ENCODE results near the gene ADAMTS8.

ADAMTS8 gene, protein sequence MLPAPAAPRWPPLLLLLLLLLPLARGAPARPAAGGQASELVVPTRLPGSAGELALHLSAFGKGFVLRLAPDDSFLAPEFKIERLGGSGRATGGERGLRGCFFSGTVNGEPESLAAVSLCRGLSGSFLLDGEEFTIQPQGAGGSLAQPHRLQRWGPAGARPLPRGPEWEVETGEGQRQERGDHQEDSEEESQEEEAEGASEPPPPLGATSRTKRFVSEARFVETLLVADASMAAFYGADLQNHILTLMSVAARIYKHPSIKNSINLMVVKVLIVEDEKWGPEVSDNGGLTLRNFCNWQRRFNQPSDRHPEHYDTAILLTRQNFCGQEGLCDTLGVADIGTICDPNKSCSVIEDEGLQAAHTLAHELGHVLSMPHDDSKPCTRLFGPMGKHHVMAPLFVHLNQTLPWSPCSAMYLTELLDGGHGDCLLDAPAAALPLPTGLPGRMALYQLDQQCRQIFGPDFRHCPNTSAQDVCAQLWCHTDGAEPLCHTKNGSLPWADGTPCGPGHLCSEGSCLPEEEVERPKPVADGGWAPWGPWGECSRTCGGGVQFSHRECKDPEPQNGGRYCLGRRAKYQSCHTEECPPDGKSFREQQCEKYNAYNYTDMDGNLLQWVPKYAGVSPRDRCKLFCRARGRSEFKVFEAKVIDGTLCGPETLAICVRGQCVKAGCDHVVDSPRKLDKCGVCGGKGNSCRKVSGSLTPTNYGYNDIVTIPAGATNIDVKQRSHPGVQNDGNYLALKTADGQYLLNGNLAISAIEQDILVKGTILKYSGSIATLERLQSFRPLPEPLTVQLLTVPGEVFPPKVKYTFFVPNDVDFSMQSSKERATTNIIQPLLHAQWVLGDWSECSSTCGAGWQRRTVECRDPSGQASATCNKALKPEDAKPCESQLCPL

DNA sequence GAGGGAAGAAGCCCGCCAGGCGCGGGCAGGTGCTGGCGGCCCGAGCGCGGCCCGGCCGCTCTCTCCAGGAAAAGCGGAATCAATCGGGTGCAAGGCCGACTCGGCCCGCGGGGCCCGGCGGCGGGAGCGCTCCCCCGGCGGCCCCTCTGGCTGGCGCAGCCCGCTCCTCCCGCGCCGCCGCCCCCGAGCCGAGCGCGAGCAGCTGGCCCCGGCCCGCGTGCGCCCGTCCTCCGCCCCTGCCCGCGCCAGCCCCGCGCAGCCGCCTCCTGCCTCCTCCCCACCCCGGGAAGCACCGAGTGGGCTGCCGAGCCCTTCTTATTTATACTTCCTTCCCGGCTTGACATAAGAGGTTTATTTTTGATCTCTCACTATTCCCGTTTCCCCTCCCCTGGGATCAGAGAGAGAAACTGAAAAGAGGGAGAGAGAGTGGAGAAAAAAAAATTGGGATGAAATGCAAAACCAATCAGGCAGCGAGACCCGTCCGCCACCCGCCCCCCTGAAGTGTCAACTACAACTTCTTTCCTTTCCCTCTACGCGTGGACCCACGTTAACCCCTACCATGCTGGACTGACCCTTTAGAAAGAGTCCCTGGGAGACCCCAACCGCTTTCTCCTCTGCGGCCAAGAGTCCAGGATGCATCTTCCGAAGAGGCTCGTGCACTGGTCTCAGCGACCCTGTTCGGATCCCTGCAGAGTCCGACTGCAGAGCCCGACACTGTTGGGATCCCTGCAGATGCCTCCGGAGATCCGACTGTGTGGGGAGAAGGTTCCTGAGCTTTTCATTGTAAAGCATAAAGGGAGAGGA lies at the start of gene ADAMTS8:
TSS of gene ADAMTS8 (minus strand) at position 294 of the 804 bp plus-strand sequence. CDS start 323 bp downstream, outside the sequence.
- DNase-seq, result no peak

DNA sequence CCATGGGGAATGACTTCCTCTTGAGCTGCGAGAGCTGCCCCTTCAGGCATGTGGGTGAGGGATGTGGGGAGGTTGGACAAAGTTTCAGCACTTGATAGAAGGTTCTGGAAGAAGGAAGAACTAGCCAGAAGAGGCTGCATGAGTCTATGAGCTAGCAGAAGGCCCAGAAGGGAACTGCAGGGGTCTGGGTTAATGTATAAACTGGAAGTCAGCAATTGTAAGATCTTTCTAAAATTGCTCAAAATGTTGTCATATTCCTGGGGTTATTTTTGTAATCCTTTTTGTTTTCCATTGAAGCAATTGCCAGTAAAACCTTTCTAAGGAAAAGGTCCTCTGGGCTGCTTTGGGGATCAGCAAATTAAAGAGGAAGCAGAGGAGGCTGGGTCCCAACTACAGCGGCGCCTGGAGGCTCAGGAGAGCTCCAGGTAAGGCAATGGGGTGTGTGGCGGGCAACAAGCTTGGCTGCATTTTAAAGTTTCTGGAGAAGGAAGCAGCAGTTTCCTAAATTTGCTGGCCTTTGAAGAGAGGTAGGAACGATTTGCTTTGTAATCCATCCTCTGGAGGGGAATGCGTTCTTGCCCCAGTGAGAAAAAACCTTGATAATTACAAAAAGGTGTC lies 49.3 kb upstream of the ADAMTS8 start:
- no peak for DNase-seq

DNA sequence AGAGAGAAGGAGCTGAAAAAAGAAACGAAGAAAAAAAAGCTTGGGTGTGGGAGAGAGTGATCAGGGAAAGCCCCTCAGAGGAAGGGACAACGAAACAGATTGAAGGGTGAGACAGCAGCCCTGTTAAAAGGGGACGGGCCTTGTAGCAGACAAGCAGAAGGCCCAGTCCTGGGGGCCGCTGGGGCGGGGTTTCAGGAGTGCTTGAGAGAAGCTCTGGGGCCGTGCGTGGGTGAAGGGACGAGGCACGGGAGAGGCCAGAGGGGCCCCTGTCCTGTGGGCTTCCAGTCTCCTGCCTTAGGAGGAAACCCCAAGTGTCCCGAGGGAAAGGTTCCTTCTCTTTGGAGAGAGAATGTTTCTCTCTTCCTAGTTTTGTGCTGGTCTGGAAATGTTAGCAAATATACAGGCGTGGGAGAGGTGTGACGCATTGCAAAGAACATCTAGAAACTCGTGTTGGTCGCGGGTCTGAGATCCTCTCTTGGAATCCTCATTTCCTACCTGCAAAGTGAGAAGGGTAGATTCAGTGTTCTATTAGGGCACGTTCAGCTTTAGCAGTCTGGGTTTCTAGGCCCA lies 48.6 kb upstream of the ADAMTS8 start:
- DNase-seq, result no peak

DNA sequence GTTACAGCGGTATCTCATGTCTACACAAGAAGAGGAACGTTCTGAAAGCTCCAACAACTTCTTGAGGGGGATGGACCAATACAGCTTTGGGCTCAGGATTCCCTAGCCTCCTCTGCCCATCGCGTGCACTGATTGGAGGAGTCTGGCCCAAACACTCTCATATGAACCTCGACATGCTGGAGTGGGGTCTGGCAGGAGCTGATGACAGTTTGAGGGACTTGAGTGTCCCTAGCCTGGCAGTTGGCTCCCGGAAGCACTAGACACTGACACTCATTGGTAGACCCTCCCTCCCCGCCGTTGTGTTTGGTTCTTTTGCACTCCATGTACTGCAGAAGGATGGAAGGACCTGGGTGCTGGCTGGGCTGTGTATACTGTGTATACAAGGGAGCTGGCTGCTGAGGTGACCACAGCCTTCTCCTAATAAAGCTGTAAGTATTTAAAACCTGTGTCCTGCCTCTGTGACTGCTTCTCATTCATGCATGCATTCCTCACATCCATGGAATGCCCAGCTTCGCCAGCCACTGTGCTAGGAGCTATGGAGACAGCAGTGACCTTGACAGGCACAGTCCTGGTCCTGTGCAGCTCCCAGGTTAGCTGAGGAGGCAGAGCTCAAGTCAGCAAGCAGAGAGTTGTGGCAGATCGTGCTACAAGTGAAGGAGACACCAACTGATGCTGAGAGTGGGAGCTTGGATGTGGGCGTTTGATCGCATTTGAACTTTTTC lies 48.0 kb upstream of the ADAMTS8 start:
- DNase-seq, result no peak

DNA sequence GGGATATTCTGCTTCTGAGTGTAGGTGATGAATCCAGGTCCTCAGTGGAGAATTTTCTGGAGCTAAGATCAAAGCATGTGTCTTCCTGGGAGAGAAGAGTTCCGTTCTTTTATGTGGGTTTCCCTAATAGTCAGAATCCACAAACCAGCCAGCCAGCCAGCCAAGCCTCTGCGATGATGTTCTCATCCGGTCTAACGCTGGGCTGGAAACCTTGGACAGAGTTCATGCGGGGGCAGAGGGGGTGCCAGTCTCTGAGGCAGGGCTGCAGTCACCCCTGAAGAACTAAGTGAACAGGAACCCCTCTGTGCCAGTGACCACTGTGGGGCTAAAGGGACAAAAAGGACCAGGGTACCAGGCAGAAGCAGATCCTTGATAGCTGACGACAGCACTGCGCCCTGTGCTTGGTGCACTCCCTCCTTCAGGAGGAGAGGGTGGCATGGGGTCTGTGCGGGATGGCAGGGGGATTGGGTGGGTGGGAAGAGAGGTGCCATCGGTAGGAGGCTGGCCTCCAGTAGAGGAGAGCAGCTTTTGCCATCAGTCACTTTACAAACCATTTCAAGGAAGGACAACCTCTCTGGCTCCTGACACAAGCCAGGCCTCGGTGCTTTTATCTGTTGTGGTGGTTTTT lies 47.1 kb upstream of the ADAMTS8 start:
- DNase-seq, result no peak

DNA sequence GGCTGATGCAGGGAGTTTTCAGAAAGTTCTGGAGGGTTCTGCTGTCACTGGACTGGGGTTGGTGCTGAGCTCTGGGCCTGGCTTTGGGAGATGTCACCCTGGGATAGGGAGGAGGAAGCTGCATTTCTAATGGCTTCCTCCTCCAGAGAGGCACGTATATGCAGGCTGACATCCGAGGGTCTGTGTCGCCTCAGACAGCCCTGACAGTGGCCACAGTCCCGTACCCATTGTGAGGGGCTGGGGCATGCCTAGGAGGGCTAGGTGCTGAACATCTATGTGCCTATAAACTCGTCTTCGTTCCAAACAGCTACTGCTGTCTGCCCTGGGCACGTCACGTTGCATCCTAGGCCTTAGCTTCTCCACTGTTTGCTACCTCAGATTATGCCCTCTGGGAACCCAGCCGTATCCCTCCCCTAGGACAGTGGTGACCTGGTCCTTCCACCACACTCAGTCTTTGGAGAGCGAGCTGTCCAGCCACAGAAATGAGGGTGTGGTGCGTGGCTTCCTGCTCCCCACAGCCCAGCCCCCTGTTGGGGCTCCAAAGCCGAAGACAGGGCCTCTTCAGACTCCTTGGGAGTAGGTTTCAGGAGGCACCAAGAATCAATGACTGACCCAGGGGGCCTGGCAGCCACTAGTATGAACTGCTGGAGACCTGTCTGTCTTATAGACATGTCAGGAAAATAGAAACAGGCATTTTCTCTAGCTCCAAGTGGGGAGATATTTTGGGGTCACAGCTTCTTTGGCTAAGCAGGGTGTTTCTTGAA lies 46.4 kb upstream of the ADAMTS8 start:
- DNase-seq, result no peak

DNA sequence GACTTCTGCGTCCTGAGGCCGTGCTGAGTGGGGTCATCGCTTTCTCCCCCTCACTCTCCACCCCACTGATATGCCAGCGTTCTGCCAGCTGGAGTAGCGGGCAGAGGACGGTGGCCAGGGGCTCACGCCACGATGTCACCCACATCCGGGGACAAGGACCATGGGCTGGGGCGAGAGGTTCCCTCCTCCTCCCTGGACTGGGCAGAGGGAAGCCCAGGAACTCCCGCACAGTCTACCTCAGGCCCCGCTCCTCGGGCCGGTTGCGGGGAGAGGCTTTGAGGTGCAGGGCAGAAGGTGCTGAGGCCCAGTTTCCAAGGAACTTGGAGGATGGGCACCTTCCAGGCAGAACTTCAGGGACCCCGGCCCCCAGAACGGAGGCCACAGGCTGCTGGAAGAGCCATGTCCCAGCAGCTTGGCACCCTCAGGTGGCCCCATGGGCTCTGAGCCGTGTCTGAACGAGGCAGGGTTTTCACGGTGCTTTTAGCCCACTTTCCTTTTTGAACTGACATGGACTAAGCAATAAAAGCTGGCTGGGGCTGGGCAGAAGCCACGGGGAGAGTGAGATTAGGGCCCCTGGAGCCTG lies 45.5 kb upstream of the ADAMTS8 start:
- no peak for DNase-seq

DNA sequence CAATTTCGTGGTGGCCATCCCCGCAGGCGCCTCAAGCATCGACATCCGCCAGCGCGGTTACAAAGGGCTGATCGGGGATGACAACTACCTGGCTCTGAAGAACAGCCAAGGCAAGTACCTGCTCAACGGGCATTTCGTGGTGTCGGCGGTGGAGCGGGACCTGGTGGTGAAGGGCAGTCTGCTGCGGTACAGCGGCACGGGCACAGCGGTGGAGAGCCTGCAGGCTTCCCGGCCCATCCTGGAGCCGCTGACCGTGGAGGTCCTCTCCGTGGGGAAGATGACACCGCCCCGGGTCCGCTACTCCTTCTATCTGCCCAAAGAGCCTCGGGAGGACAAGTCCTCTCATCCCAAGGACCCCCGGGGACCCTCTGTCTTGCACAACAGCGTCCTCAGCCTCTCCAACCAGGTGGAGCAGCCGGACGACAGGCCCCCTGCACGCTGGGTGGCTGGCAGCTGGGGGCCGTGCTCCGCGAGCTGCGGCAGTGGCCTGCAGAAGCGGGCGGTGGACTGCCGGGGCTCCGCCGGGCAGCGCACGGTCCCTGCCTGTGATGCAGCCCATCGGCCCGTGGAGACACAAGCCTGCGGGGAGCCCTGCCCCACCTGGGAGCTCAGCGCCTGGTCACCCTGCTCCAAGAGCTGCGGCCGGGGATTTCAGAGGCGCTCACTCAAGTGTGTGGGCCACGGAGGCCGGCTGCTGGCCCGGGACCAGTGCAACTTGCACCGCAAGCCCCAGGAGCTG lies 44.8 kb upstream of the ADAMTS8 start:
- no peak for DNase-seq

DNA sequence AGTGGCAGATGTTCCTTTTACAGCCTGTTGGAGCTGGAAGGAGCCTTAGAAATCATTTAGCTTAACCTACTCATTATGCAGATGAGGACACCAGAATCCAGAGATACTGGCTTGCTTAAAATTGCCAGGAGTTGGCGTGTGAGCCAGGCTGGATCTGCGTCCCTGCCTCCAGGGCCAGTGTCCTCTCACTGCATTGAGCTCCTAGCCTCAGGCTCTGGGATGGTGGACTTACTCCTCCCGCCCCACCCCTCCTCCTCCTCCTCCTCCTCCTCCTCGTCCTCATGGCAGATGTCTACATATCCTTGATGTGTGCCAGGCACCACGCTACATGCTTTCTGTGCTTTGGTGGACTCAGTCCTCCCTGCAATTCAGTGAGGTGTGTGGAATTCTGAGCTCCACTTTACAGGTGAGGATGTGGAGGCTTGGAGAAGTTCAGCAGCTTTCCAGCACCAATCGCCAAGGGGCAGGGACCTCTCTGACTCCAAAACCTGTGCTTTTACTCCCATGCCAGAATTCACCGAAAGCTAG lies 44.1 kb upstream of the ADAMTS8 start:
- DNase-seq, result no peak

DNA sequence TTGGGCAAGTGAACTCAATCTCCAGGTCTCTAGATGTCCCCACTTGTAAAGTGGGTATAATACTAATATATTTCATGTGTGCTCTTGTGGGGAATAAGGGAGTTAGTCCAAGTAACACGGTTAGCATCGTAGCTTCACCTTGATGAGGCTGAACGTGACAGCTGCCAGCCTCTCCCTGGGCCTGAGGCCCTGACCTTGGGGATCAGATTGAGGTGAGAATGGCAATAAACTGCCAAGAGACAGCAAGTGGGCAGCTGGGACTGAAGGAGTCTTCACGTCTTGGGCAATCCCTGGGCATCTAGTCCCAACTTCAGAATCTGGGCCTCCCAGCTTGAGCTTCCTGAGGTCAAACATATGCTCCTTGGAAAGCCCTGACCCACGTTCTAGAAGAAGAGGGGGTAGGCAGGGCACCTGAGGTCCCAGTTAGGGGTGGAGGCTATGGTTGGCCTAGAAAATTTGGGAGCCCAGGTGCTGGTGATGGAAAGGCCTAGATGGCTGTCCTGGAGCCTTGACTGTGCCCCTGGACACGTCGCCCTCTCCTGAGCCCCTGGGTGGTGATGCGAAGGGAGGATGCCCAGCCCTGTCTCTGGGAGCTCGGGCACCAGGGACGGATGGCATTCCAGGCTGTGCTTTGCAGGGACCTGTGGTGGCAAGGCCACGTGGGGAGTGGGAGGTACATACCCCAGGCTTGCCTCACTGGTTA lies 43.5 kb upstream of the ADAMTS8 start:
- no peak for DNase-seq

DNA sequence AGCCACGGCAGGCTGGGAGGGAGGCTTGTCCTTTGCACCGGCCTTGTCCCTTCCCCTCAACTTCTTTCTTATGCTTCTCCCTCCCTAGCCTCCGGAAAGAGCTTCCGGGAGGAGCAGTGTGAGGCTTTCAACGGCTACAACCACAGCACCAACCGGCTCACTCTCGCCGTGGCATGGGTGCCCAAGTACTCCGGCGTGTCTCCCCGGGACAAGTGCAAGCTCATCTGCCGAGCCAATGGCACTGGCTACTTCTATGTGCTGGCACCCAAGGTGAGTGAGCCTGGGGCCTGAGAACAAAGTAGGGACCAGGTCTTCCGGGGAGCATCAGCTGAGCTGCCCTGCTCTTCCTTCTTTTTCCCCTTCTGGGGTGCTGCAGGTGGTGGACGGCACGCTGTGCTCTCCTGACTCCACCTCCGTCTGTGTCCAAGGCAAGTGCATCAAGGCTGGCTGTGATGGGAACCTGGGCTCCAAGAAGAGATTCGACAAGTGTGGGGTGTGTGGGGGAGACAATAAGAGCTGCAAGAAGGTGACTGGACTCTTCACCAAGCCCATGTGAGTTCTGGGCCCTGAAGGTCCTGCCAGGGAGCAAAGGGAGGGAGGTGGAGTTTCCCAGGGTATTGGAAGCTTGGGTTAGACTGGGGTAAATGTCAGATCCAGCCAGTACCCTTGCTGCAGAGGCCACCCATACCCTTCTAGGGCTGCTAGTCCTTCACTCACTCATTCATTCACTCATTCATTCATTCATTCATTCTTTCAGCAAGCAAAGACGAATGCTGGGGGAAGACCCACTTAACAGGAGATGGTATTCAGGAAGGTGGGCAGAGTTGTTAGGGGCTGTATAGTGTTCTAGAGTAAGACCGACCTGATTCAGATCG lies 42.7 kb upstream of the ADAMTS8 start:
- no peak for DNase-seq

DNA sequence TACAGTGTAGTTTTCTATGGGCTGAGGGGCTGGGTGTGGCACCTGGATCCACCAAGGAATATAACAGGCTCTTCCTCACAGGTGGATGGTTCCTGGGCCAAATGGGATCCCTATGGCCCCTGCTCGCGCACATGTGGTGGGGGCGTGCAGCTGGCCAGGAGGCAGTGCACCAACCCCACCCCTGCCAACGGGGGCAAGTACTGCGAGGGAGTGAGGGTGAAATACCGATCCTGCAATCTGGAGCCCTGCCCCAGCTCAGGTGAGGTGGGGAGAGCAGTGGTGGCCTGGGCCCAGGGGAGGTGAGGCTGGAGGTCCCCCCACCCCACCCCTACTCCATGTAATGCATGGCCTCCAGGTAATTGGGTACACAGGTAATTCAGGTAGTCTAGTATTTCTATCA lies 40.8 kb upstream of the ADAMTS8 start:
- no peak for DNase-seq

DNA sequence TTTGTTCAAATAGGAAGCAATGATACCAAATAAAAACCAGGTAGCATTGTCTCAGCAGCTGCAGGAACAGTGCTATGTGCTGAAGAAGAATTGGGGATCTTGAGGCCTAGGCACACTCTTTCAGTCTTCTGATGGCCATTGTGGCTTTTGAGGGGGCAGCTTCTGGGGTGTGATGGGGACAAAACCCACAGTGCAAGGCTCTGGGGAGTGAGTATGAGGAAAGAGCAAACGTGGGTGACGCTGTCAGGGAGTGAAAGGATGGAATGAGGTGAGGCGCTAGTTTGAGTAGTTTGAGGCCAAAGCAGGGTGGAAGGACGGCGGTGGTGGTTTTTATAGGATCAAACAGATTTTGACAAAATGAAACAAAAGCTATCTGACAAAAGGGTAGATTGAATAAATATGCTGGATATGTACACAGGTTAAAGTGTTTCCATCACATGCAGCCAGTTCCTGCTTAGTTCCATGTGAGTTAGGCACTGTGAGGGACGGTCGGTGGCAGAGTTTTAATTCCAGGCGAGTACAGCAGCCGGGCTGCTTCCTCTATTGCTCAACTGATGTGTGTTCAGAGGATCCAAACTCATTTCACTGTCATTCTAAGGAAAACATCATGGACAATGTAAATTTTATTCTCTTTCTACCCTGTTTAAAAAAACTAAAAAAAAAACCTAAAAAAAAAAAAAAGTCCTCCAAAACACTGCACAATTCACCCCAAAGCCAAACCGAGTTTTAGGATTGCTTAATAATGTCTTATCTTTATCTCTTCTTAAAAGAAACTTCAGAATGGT lies 38.9 kb upstream of the ADAMTS8 start:
- DNase-seq, result no peak

DNA sequence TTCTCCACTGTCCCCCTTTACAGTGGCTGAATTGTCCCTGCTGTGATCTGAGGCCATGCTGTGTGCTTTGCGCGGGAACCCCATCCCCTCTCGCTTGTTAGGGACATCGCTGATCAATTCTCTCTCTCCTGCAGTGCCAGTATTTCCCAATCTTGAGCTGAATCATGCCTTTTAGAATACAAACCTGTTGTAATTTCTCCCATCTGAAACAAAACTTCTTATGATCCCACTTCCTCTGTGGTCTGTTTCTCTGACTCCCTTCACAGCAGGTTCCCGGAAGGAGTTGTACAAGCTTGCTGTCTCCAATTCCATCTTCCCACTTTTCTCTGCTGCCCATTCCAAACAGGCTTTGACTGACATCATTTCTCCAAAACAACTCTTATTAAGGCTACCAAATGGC lies 36.9 kb upstream of the ADAMTS8 start:
- DNase-seq, result no peak

DNA sequence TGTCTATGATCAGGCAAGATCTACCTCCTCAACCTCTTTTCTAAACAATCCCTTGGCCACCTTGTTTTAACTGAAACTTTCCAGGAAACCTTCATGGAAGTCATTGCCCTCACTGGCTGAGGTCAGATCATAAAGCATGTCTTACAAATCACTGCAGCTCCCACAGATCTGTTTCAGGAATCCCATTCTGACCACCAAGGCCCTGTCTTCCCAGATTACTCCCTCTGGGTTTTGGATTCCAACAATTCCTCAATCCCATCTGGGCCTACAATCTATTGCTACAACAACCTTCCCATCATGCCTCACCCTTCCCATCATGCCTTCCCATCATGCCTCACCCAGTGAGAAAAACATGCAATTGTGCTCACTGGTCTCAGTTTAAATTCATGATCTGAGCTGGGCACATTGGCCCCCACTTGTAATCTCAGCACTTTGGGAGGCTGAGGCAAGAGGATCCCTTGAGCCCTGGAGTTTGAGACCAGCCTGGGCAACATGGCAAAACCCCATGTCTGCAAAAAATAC lies 35.9 kb upstream of the ADAMTS8 start:
- DNase-seq, result no peak

DNA sequence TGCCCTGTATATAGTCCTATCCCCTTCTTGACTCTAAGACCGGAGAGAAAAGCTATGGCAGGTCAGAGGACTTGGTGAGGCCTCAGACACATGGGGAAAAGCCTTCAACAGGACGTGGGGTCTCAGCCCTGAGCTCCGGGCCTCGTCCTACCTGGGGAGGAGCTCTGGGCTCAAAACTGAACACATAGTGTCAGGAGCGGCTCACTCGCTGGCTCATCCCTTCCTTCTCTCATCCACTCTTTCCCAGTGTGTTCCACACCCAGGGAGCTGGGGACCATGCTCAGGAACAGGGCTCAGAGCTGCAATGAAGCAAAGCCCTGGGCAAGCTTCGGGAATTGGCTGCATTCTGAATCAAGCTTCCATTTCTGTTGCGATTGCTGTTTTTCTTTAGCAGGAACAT lies 34.5 kb upstream of the ADAMTS8 start:
- DNase-seq, result no peak
